ENCODE results near the gene SCAF8. TPM values are rescaled to one million over a fixed set of nuclear protein-coding genes. Genes with fewer than 3 reads are reported as not detected.

The SCAF8 gene
- total and polyA plus RNA-seq, 2 of the 4 experiments (the other 2 are of a cell fraction): 16.1 to 23.5 TPM

DNA sequence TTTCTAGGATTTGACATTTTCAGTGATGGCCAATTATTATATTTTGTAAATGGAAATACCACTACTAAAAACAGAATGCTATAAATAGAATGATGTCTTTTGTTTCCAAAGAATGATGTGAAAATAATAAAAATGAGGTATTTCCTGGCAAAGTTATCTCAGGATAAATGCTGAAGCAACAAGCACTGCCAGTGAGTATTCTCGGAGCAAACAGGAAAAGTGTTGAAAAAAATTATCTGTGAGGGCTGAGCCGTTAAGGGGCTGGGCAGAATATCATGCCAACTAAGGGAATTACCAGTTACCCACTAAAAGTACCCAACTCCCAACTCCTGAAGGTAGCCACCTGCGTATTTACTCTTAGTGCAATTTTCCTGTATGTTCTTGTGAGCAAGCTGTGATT, 23.6 kb upstream of the SCAF8 start:
- Histone ChIP-seq H3K4me3 (ENCODE audit: insufficient read depth, low read depth, low read length) (no peak overlapping the region), H3K36me3 (ENCODE audit: control insufficient read depth, insufficient read depth, low read length) (no peaks in the 10 kb centered on the region), H2BK20ac (ENCODE audit: low read depth, low read length) (no peak overlapping the region), H2AK5ac (ENCODE audit: low read depth, low read length) (no peak overlapping the region), H3K23ac (ENCODE audit: low read depth, low read length) (no peak overlapping the region), H3K18ac (ENCODE audit: low read depth, low read length) (no peak overlapping the region), H3K9me1 (ENCODE audit: insufficient read depth, low read length) (no peaks in the 10 kb centered on the region; the same call in 1 of the 2 replicates), H2BK15ac (ENCODE audit: low read depth, low read length) (no peak overlapping the region), H3K9ac (ENCODE audit: low read depth, low read length) (no peak overlapping the region), H3K14ac (replicated peaks; ENCODE audit: low read depth, low read length) (no peak overlapping the region), H4K8ac (ENCODE audit: low read depth in 2 of 2, low read length in 2 of 2) (no peak overlapping the region), H3K4ac (ENCODE audit: low read depth, low read length) (no peak overlapping the region), H3K56ac (ENCODE audit: extremely low read depth, insufficient read depth, low read length) (no peak overlapping the region), H3K4me2 (ENCODE audit: low read depth, low read length) (no peak overlapping the region), H3K4me1 (ENCODE audit: control insufficient read depth, insufficient read depth, low read length) (peaks cover 5% of the 10 kb centered on the region; the same call in 1 of the 2 replicates), H4K20me1 (ENCODE audit: insufficient read depth, low read length) (no peaks in the 10 kb centered on the region), H2AK9ac (replicated peaks; ENCODE audit: low read depth, low read length, poor library complexity) (no peak overlapping the region), H2AFZ (replicated peaks; ENCODE audit: low read length, poor library complexity) (no peak overlapping the region), H4K5ac (ENCODE audit: low read depth, low read length) (no peak overlapping the region), H3K9me3 (ENCODE audit: control insufficient read depth, insufficient read depth, low read length) (no peaks in the 10 kb centered on the region), H2BK5ac (ENCODE audit: low read depth, low read length, poor library complexity, severe bottlenecking) (no peak overlapping the region), H4K91ac (ENCODE audit: insufficient read depth, low read depth, low read length) (no peak overlapping the region), H3K79me1 (ENCODE audit: low read depth in 1 of 2, low read length in 2 of 2) (no peaks in the 10 kb centered on the region), H2BK120ac (ENCODE audit: low read depth, low read length) (no peak overlapping the region), H3K27ac (ENCODE audit: insufficient read depth, low read length) (no peak overlapping the region), H3K27me3 (ENCODE audit: control insufficient read depth, insufficient read depth, low read length) (peaks cover 11% of the 10 kb centered on the region)
- DNase-seq: no peak
- no peak for TF ChIP-seq NFE2L2 (IDR thresholded peaks at IDR 0.05; ENCODE audit: low read depth, low read length)
- TF ChIP-seq MXI1 (IDR thresholded peaks at IDR 0.05; ENCODE audit: borderline replicate concordance, low read depth, low read length): no peak
- TF ChIP-seq, protein P1, sequence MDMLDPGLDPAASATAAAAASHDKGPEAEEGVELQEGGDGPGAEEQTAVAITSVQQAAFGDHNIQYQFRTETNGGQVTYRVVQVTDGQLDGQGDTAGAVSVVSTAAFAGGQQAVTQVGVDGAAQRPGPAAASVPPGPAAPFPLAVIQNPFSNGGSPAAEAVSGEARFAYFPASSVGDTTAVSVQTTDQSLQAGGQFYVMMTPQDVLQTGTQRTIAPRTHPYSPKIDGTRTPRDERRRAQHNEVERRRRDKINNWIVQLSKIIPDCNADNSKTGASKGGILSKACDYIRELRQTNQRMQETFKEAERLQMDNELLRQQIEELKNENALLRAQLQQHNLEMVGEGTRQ (IDR thresholded peaks at IDR 0.05; ENCODE audit: low read depth, low read length): no peak
- no peak for TF ChIP-seq RAD21 (IDR thresholded peaks at IDR 0.05; ENCODE audit: low read length)
- TF ChIP-seq SMC3 (IDR thresholded peaks at IDR 0.05; ENCODE audit: low read depth, low read length): no peak
- TF ChIP-seq, protein P2, sequence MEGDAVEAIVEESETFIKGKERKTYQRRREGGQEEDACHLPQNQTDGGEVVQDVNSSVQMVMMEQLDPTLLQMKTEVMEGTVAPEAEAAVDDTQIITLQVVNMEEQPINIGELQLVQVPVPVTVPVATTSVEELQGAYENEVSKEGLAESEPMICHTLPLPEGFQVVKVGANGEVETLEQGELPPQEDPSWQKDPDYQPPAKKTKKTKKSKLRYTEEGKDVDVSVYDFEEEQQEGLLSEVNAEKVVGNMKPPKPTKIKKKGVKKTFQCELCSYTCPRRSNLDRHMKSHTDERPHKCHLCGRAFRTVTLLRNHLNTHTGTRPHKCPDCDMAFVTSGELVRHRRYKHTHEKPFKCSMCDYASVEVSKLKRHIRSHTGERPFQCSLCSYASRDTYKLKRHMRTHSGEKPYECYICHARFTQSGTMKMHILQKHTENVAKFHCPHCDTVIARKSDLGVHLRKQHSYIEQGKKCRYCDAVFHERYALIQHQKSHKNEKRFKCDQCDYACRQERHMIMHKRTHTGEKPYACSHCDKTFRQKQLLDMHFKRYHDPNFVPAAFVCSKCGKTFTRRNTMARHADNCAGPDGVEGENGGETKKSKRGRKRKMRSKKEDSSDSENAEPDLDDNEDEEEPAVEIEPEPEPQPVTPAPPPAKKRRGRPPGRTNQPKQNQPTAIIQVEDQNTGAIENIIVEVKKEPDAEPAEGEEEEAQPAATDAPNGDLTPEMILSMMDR (conservative IDR thresholded peaks at IDR 0.05; ENCODE audit: low read depth, low read length): no peak
- TF ChIP-seq CHD1 (IDR thresholded peaks at IDR 0.05; ENCODE audit: low read depth, low read length): no peak
- TF ChIP-seq, protein P3, sequence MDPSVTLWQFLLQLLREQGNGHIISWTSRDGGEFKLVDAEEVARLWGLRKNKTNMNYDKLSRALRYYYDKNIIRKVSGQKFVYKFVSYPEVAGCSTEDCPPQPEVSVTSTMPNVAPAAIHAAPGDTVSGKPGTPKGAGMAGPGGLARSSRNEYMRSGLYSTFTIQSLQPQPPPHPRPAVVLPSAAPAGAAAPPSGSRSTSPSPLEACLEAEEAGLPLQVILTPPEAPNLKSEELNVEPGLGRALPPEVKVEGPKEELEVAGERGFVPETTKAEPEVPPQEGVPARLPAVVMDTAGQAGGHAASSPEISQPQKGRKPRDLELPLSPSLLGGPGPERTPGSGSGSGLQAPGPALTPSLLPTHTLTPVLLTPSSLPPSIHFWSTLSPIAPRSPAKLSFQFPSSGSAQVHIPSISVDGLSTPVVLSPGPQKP (IDR thresholded peaks at IDR 0.05; ENCODE audit: borderline replicate concordance, low read depth, low read length): no peak
- no peak for TF ChIP-seq RFX5 (IDR thresholded peaks at IDR 0.05; ENCODE audit: low read depth, low read length)
- no peak for TF ChIP-seq CEBPB (IDR thresholded peaks at IDR 0.05; ENCODE audit: low read depth, low read length)
- no peak for TF ChIP-seq BHLHE40 (IDR thresholded peaks at IDR 0.05; ENCODE audit: low read depth, low read length)
- no peak for TF ChIP-seq RCOR1 (IDR thresholded peaks at IDR 0.05; ENCODE audit: insufficient replicate concordance, low read length)
- no peak for TF ChIP-seq FOS (IDR thresholded peaks at IDR 0.05; ENCODE audit: low read depth, low read length)
- TF ChIP-seq MAZ (IDR thresholded peaks at IDR 0.05; ENCODE audit: borderline replicate concordance, low read depth, low read length): no peak
- TF ChIP-seq MAFK (IDR thresholded peaks at IDR 0.05; ENCODE audit: low read depth, low read length): no peak
- TF ChIP-seq POLR2A (IDR thresholded peaks at IDR 0.05; ENCODE audit: low read depth, low read length): no peak
- no TSS peak for BruUV-seq (replicated peaks)
- dilution Hi-C loops (cut with HindIII; ENCODE audit: low sequenced_read_pairs, unreplicated experiment): no loop called here
- POLR2A ChIA-PET (ENCODE audit: unreplicated experiment): no interaction called here
- WGBS, 2 experiments (ENCODE audit: extremely low coverage in 2 of 2, insufficient read length in 1 of 2): no CpG with 5 or more reads among the region's 3 CpGs
- intact Hi-C loops (cut with micrococcal nuclease): no loop called here
- no peak for ATAC-seq (ENCODE audit: low read depth)
- in situ Hi-C loops (cut with MboI; ENCODE audit: low sequenced_read_pairs): no loop called here
- CTCF ChIA-PET: interaction anchor here (1.2 kb wide), 1 partner anchor 96 kb away, joined by 3 read pairs; no protein-coding TSS in a partner anchor
